ENCODE results near the gene HOXD13. TPM values are rescaled to one million over a fixed set of nuclear protein-coding genes. Genes with fewer than 3 reads are reported as not detected.

The HOXD13 gene
- total RNA-seq, 1 experiment from 2014 or later = not detected

DNA sequence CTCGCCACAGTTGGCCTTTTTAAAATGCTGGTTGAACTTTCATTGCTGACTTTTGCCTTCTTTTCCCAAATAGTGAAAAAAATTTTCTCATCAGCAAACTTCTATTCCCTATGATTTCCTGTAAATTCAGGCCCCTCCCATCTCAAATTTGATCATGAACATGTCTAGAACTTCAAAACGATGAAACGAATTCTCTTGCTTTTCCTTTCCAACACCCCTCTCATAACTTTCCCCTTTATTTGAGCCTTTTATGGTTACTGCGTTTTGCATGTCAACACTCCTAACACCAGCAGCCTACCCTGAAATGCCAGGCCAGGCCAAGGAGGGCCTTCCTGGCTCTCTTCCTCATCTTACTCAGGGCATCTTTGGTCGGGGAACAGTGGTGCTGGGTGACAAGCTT, 1.7 kb upstream of the HOXD13 start:
- no peaks in the 10 kb centered on the region for H4K20me1 ChIP-seq (ENCODE audit: insufficient read depth)
- POLR2A ChIA-PET (ENCODE audit: unreplicated experiment) = no interaction called here
- peaks cover 85% of the 10 kb centered on the region for H3K27me3 ChIP-seq (ENCODE audit: insufficient read depth, low read depth)
- H2AFZ ChIP-seq = no peak overlapping the region
- H3K9me2 ChIP-seq (ENCODE audit: insufficient read depth) = no peaks in the 10 kb centered on the region
- no peaks in the 10 kb centered on the region for H3K36me3 ChIP-seq (ENCODE audit: low read depth)
- no peaks in the 10 kb centered on the region for H3K9me3 ChIP-seq (ENCODE audit: insufficient read depth, low read depth)
- no peak overlapping the region for H3K4me2 ChIP-seq
- no peaks in the 10 kb centered on the region for H3K79me2 ChIP-seq (ENCODE audit: low read depth)
- intact Hi-C loops (cut with micrococcal nuclease; ENCODE audit: unreplicated experiment) = loop anchor here (10.0 kb wide), 1 partner anchor 1626 kb away; no protein-coding TSS in a partner anchor
- CTCF ChIA-PET = no interaction called here
- no peak overlapping the region for H3K4me3 ChIP-seq
- no peak overlapping the region for H3K27ac ChIP-seq
- H3F3A ChIP-seq (ENCODE audit: insufficient read depth, low read depth) = no peaks in the 10 kb centered on the region
- TF ChIP-seq, protein P1, sequence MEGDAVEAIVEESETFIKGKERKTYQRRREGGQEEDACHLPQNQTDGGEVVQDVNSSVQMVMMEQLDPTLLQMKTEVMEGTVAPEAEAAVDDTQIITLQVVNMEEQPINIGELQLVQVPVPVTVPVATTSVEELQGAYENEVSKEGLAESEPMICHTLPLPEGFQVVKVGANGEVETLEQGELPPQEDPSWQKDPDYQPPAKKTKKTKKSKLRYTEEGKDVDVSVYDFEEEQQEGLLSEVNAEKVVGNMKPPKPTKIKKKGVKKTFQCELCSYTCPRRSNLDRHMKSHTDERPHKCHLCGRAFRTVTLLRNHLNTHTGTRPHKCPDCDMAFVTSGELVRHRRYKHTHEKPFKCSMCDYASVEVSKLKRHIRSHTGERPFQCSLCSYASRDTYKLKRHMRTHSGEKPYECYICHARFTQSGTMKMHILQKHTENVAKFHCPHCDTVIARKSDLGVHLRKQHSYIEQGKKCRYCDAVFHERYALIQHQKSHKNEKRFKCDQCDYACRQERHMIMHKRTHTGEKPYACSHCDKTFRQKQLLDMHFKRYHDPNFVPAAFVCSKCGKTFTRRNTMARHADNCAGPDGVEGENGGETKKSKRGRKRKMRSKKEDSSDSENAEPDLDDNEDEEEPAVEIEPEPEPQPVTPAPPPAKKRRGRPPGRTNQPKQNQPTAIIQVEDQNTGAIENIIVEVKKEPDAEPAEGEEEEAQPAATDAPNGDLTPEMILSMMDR (conservative IDR thresholded peaks at IDR 0.05) = no peak
- TF ChIP-seq EZH2 (IDR thresholded peaks at IDR 0.05; ENCODE audit: low read depth) = no peak
- no TSS peak for BruUV-seq (replicated peaks)
- no peak for DNase-seq
- no peaks in the 10 kb centered on the region for H3K4me1 ChIP-seq (replicated peaks; ENCODE audit: insufficient read depth)

DNA sequence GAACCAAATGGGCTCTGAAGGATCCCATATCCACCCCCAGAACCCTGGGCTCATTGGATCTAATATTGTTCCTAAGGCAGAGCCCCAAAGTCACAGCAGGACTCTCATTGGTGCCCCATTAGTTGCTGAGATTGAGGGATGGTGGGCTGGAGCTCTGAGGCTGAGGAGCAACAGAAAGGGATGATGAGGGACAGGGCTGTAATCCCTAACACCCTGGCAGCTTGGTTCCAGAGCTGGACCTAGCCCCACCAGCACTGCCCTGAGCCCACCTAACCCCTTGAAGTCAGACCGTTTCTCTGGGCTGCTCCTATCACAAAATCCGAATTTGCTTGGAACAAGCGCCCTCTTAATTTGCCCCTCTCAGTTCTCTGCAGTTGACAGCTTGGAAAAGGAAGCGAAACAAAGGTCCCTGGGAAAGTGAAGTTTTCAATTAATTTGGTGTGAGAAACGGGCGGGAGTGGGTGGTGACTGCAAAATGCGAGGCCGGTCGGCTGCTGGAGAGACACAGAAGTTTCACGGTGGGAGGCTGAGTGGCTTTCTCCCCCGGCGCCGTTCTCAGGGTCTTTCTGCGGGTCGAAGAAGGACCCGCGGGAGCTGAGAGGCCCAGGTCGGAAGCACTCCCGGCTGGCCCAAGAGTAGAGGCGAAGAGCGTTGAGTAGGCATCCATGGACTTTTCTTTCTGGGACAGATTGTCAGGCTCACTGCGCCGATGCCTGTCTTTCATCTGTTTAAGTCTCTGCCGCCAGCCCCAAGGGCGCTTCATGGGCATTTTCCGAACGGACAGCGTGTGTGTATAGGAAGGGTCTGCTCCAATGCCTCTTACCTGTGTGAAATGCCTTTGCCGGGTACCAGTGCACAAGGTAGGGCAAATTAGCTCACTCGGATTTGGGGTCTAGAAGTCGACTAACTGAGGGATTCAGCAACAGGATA, 927 bp upstream of the HOXD13 start:
- Histone ChIP-seq H3K36me3 (ENCODE audit: low read depth) (no peaks in the 10 kb centered on the region), H3K9me3 (ENCODE audit: insufficient read depth, low read depth) (no peaks in the 10 kb centered on the region), H2AFZ (no peak overlapping the region), H3K4me2 (no peak overlapping the region), H3K79me2 (ENCODE audit: low read depth) (no peaks in the 10 kb centered on the region), H3K27me3 (ENCODE audit: insufficient read depth, low read depth) (peaks cover 84% of the 10 kb centered on the region), H3K4me3 (no peak overlapping the region), H3F3A (ENCODE audit: insufficient read depth, low read depth) (no peaks in the 10 kb centered on the region), H4K20me1 (ENCODE audit: insufficient read depth) (no peaks in the 10 kb centered on the region), H3K9me2 (ENCODE audit: insufficient read depth) (no peaks in the 10 kb centered on the region), H3K27ac (no peak overlapping the region), H3K4me1 (replicated peaks; ENCODE audit: insufficient read depth) (peaks cover 4% of the 10 kb centered on the region; the same call in 1 of the 2 replicates)
- ChIA-PET POLR2A (ENCODE audit: unreplicated experiment) (no interaction called here), CTCF (no interaction called here)
- intact Hi-C loops (cut with micrococcal nuclease; ENCODE audit: unreplicated experiment) = loop anchor here (10.0 kb wide), 1 partner anchor 1627 kb away; no protein-coding TSS in a partner anchor
- DNase-seq = no peak
- no TSS peak for BruUV-seq (replicated peaks)
- TF ChIP-seq, protein P1 (conservative IDR thresholded peaks at IDR 0.05) = no peak
- TF ChIP-seq EZH2 (IDR thresholded peaks at IDR 0.05; ENCODE audit: low read depth) = no peak

DNA sequence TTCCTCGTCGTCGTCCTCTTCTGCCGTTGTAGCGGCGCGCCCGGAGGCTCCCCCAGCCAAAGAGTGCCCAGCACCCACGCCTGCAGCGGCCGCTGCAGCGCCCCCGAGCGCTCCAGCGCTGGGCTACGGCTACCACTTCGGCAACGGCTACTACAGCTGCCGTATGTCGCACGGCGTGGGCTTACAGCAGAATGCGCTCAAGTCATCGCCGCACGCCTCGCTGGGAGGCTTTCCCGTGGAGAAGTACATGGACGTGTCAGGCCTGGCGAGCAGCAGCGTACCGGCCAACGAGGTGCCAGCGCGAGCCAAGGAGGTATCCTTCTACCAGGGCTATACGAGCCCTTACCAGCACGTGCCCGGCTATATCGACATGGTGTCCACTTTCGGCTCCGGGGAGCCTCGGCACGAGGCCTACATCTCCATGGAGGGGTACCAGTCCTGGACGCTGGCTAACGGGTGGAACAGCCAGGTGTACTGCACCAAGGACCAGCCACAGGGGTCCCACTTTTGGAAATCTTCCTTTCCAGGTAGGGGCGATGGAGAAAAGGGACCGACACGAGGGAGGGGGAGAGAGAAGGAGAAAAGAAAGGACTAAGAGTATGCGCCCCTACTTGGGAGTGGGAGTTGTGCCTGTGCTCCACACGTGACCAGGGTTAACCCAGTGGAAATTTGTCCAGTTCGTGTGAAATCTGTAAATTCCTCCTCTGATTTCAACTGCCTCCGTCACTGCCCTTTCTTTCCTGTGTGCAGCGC, 800 bp downstream of the HOXD13 start:
- ChIA-PET CTCF (no interaction called here), POLR2A (ENCODE audit: unreplicated experiment) (interaction anchor here (0.6 kb wide), 1 partner anchor 829 kb away, joined by 3 read pairs; no protein-coding TSS in a partner anchor)
- no peaks in the 10 kb centered on the region for H3K36me3 ChIP-seq (ENCODE audit: low read depth)
- no peaks in the 10 kb centered on the region for H3K9me2 ChIP-seq (ENCODE audit: insufficient read depth)
- peaks cover 74% of the 10 kb centered on the region for H3K27me3 ChIP-seq (ENCODE audit: insufficient read depth, low read depth)
- H3K4me2 ChIP-seq = no peak overlapping the region
- no peaks in the 10 kb centered on the region for H4K20me1 ChIP-seq (ENCODE audit: insufficient read depth)
- no peaks in the 10 kb centered on the region for H3K9me3 ChIP-seq (ENCODE audit: insufficient read depth, low read depth)
- no TSS peak for BruUV-seq (replicated peaks)
- no peak for DNase-seq
- no peak overlapping the region for H2AFZ ChIP-seq
- H3F3A ChIP-seq (ENCODE audit: insufficient read depth, low read depth) = no peaks in the 10 kb centered on the region
- intact Hi-C loops (cut with micrococcal nuclease; ENCODE audit: unreplicated experiment) = loop anchor here (10.0 kb wide), 1 partner anchor 1629 kb away; no protein-coding TSS in a partner anchor
- no peak overlapping the region for H3K27ac ChIP-seq
- H3K79me2 ChIP-seq (ENCODE audit: low read depth) = no peaks in the 10 kb centered on the region
- H3K4me1 ChIP-seq (replicated peaks; ENCODE audit: insufficient read depth) = peaks cover 13% of the 10 kb centered on the region; the same call in 1 of the 2 replicates
- TF ChIP-seq, protein P1 (conservative IDR thresholded peaks at IDR 0.05) = no peak
- no peak for TF ChIP-seq EZH2 (IDR thresholded peaks at IDR 0.05; ENCODE audit: low read depth)
- H3K4me3 ChIP-seq = no peak overlapping the region

Measured in PC-9 (cell line).